A549 (cell line): ENCODE results near the gene MRM3. TPM values are rescaled to one million over a fixed set of nuclear protein-coding genes. Genes with fewer than 3 reads are reported as not detected.

Experiments used
- ATAC-seq, 2 experiments: fragments of 200-7000 bp in 1 of 2; fragments of >200 bp in 1 of 2; cut with Nextera tagmentation in 1 of 2; cut with Tn5 transposase in 1 of 2; 3 replicates each; pipeline versions ENCODE4 v1.8.0 to v1.9.1; 2018 to 2020; ENCODE audit warnings: mild to moderate bottlenecking in 1 of 2, moderate library complexity in 1 of 2
- CTCF ChIA-PET: fragments of 300-600 bp; sonication (Branson Sonifier 250); formaldehyde crosslinking; extraction: SDS; loops from one replicate; lab custom pipeline; 2021; ENCODE audit warnings: antibody characterized with exemption, inconsistent platforms; lab: Yijun Ruan, JAX
- POLR2A ChIA-PET: fragments of 350-600 bp; formaldehyde crosslinking; extraction: SDS; loops from one replicate; lab custom pipeline; 2021; ENCODE audit warnings: antibody characterized with exemption, inconsistent platforms; lab: Yijun Ruan, JAX
- DNase-seq, 2 experiments: peaks; one replicate each; pipeline versions ENCODE4 v3.0.0 to v3.0.0-alpha.2; 2011 to 2016; ENCODE audit warnings: low read depth in 1 of 2, low spot score in 1 of 2
- FAIRE-seq: peaks from 2 replicates; lab custom pipeline; 2011; peaks lifted over from hg19 to GRCh38; lab: Jason Lieb, UNC
- H3K27ac ChIP-seq, 2 experiments: fragments of >200 bp; sonication (Bioruptor Twin); formaldehyde crosslinking; 3 replicates each; pipeline ENCODE4 v1.5.1; 2016 to 2017
- H3K4me1 ChIP-seq: fragments of >200 bp; sonication (Bioruptor Twin); formaldehyde crosslinking; 3 replicates; pipeline ENCODE4 v1.6.1; 2016
- H3K4me2 ChIP-seq: fragments of >200 bp; sonication (Bioruptor Twin); formaldehyde crosslinking; 3 replicates; pipeline ENCODE4 v1.6.1; 2016
- H3K4me3 ChIP-seq: fragments of >200 bp; sonication (Bioruptor Twin); formaldehyde crosslinking; 3 replicates; pipeline ENCODE4 v1.5.1; 2016
- H3K9me3 ChIP-seq: fragments of >200 bp; sonication (Bioruptor Twin); formaldehyde crosslinking; 3 replicates; pipeline ENCODE4 v1.6.1; 2016
- ATOH8 ChIP-seq: fragments of 250-450 bp; sonication (Bioruptor Pico); IDR thresholded peaks from 2 replicates; pipeline ENCODE4 v1.5.0; 2020; ENCODE audit warnings: low read depth, mild to moderate bottlenecking, moderate library complexity
- CHD4 ChIP-seq: fragments of 200-600 bp; sonication (generic); IDR thresholded peaks from 2 replicates; pipeline ENCODE4 v1.6.1; 2016; ENCODE audit warnings: antibody characterized with exemption, mild to moderate bottlenecking, borderline replicate concordance
- CTCF ChIP-seq: fragments of >200 bp; sonication (Bioruptor Twin); formaldehyde crosslinking; IDR thresholded peaks from 3 replicates; pipeline ENCODE4 v1.5.1; 2016
- E2F6 ChIP-seq: IDR thresholded peaks from 2 replicates; pipeline ENCODE4 v1.6.1; 2012; ENCODE audit warnings: low read depth, borderline replicate concordance
- EHF ChIP-seq: fragments of 250-450 bp; sonication (Bioruptor Pico); IDR thresholded peaks from 2 replicates; pipeline ENCODE4 v1.5.0; 2020; ENCODE audit warnings: mild to moderate bottlenecking
- ELK1 ChIP-seq: fragments of 150-350 bp; IDR thresholded peaks from 2 replicates; pipeline ENCODE4 v1.6.1; 2014; ENCODE audit warnings: low read depth, mild to moderate bottlenecking, low read length
- ESRRA ChIP-seq: fragments of 150-350 bp; IDR thresholded peaks from 2 replicates; pipeline ENCODE4 v1.6.1; 2014; ENCODE audit warnings: mild to moderate bottlenecking, low read length, borderline replicate concordance
- FOSB ChIP-seq: fragments of 250-450 bp; sonication (Bioruptor Pico); IDR thresholded peaks from 2 replicates; pipeline ENCODE4 v1.5.0; 2020; ENCODE audit warnings: mild to moderate bottlenecking, moderate library complexity
- GATA3 ChIP-seq: IDR thresholded peaks from 2 replicates; pipeline ENCODE4 v1.6.1; 2012; ENCODE audit warnings: borderline replicate concordance
- HES2 ChIP-seq: fragments of >200 bp; sonication (Bioruptor Twin); formaldehyde crosslinking; IDR thresholded peaks from 2 replicates; pipeline ENCODE4 v1.6.1; 2016
- HMGXB4 ChIP-seq: fragments of 250-450 bp; sonication (Bioruptor Pico); IDR thresholded peaks from 2 replicates; pipeline ENCODE4 v1.5.0; 2021; ENCODE audit warnings: mild to moderate bottlenecking, moderate library complexity, borderline replicate concordance
- HOXA7 ChIP-seq: fragments of 250-450 bp; sonication (Bioruptor Pico); IDR thresholded peaks from 2 replicates; pipeline ENCODE4 v1.5.0; 2020; ENCODE audit warnings: mild to moderate bottlenecking, moderate library complexity
- JUN ChIP-seq, 2 experiments: fragments of >200 bp; sonication (Bioruptor Twin); formaldehyde crosslinking; IDR thresholded peaks; 2 replicates in 1 of 2; 3 replicates in 1 of 2; pipeline ENCODE4 v1.6.1; 2016 to 2017
- JUNB ChIP-seq: fragments of >200 bp; sonication (Bioruptor Twin); formaldehyde crosslinking; IDR thresholded peaks from 2 replicates; pipeline ENCODE4 v1.6.1; 2016
- KDM1A ChIP-seq: fragments of 200-600 bp; sonication (generic); IDR thresholded peaks from 2 replicates; pipeline ENCODE4 v1.6.1; 2016; ENCODE audit warnings: low read depth, mild to moderate bottlenecking
- MAFK ChIP-seq: fragments of 450-650 bp; IDR thresholded peaks from 2 replicates; pipeline ENCODE4 v1.6.1; 2014; ENCODE audit not compliant: partially characterized antibody
- MAX ChIP-seq: IDR thresholded peaks from 2 replicates; pipeline ENCODE4 v1.6.1; 2012
- MAZ ChIP-seq: fragments of 150-350 bp; IDR thresholded peaks from 2 replicates; pipeline ENCODE4 v1.6.1; 2014; ENCODE audit warnings: antibody characterized with exemption, low read depth, low read length, borderline replicate concordance
- NPAS2 ChIP-seq: fragments of 250-450 bp; sonication (Bioruptor Pico); IDR thresholded peaks from 2 replicates; pipeline ENCODE4 v1.8.0; 2022; ENCODE audit warnings: mild to moderate bottlenecking, moderate library complexity, borderline replicate concordance
- NR3C1 ChIP-seq: fragments of >200 bp; sonication (Bioruptor Twin); formaldehyde crosslinking; IDR thresholded peaks from 3 replicates; pipeline ENCODE4 v1.6.1; 2017
- PBX3 ChIP-seq: IDR thresholded peaks from 2 replicates; pipeline ENCODE4 v1.6.1; 2012
- PHF8 ChIP-seq: fragments of 200-600 bp; sonication (generic); IDR thresholded peaks from 2 replicates; pipeline ENCODE4 v1.6.1; 2016; ENCODE audit warnings: low read depth, mild to moderate bottlenecking, antibody characterized with exemption, moderate library complexity, borderline replicate concordance
- RAD21 ChIP-seq, 2 experiments: fragments of >200 bp in 1 of 2; sonication (Bioruptor Twin) in 1 of 2; formaldehyde crosslinking in 1 of 2; IDR thresholded peaks in 1 of 2; conservative IDR thresholded peaks in 1 of 2; 2 replicates in 1 of 2; 3 replicates in 1 of 2; pipeline ENCODE4 v1.6.1; 2012 to 2018; ENCODE audit warnings: inconsistent platforms in 1 of 2
- RCOR1 ChIP-seq: fragments of 150-350 bp; IDR thresholded peaks from 2 replicates; pipeline ENCODE4 v1.6.1; 2014; ENCODE audit warnings: antibody characterized with exemption, low read length, low read depth
- SMC3 ChIP-seq: fragments of >200 bp; sonication (Bioruptor Twin); formaldehyde crosslinking; IDR thresholded peaks from 3 replicates; pipeline ENCODE4 v1.6.1; 2018; ENCODE audit warnings: inconsistent platforms
- SREBF2 ChIP-seq: fragments of 450-650 bp; IDR thresholded peaks from 2 replicates; pipeline ENCODE4 v1.6.1; 2014; ENCODE audit warnings: mild to moderate bottlenecking, moderate library complexity
- TFCP2L1 ChIP-seq: fragments of 250-450 bp; sonication (Bioruptor Pico); IDR thresholded peaks from 2 replicates; pipeline ENCODE4 v1.5.0; 2021; ENCODE audit warnings: mild to moderate bottlenecking
- ZC3H11A ChIP-seq: fragments of 450-650 bp; IDR thresholded peaks from 2 replicates; pipeline ENCODE4 v1.6.1; 2014; ENCODE audit warnings: antibody characterized with exemption, mild to moderate bottlenecking
- ZFP36 ChIP-seq: fragments of 450-650 bp; IDR thresholded peaks from 2 replicates; pipeline ENCODE4 v1.6.1; 2014; ENCODE audit warnings: borderline replicate concordance; ENCODE audit not compliant: partially characterized antibody
- ZNF302 ChIP-seq: fragments of 250-450 bp; sonication (Bioruptor Pico); IDR thresholded peaks from 2 replicates; pipeline ENCODE4 v1.9.0; 2021; ENCODE audit warnings: inconsistent platforms, mild to moderate bottlenecking, moderate library complexity
- WGBS: methylation state at CpG from one replicate; pipeline ENCODE4 v1.1.6; 2017; ENCODE audit errors: missing lambda C conversion rate; 5-methylcytosine and 5-hydroxymethylcytosine counted together
- polyA minus RNA-seq: library from RNA; depleted of rRNA, polyadenylated mRNA; stranded (reverse); fragments of >200 nt; gene quantifications from 2 replicates; pipeline ENCODE4 v1.2.3, GENCODE V29; 2011; rRNA and poly(A)+ RNA removed
- polyA plus RNA-seq, 4 experiments: library from polyadenylated mRNA; depleted of rRNA in 3 of 4; stranded (reverse); fragments of >200 nt; fragmentation: RNase III in 1 of 4; extraction: RNeasy Plus Mini Kit Qiagen cat#74134 plus additional on column Dnase treatment in 1 of 4; gene quantifications; 2 replicates in 3 of 4; 3 replicates in 1 of 4; pipeline ENCODE4 v1.2.3, GENCODE V29; 2011 to 2017

MRM3 gene
- polyA plus RNA-seq (2011; rRNA removed) (27.1 and 38.8 TPM in 2 replicates), polyA plus RNA-seq (2017; fragmentation: RNase III; extraction: RNeasy Plus Mini Kit Qiagen cat#74134 plus additional on column Dnase treatment) (45.4 to 48.2 TPM (median 47.1 TPM) in 3 replicates), polyA minus RNA-seq (17.1 and 19.2 TPM in 2 replicates)
- polyA plus RNA-seq (2012; cell fraction: cytosol; rRNA removed): 34.2 and 36.3 TPM in 2 replicates
- 33.7 and 34.2 TPM in 2 replicates for polyA plus RNA-seq (2012; cell fraction: nucleus; rRNA removed)

GRCh38 chr17:781805-782731 lies at the start of gene MRM3, which contains the start of gene GLOD4:
MRM3 (plus strand) TSS chr17:782353; CDS start chr17:782379, 26 bp downstream.
GLOD4 (minus strand) TSS chr17:782280; CDS start chr17:782255, 25 bp downstream.
- peak within 1 kb of the TSS; percentile 98 for H3K4me2 ChIP-seq
- H3K4me3 ChIP-seq: peak within 1 kb of the TSS; percentile 96
- H3K9me3 ChIP-seq: no peaks in the 10 kb centered on the region
- FAIRE-seq (peak; percentile 63), DNase-seq (peak; percentile 91 to 95), ATAC-seq (peak; percentile 95 to 96)
- ChIA-PET POLR2A (interaction anchor here (0.5 to 2.9 kb wide), 12 partner anchors 10 to 215 kb away, joined by 3 to 25 read pairs (median 6); partner anchors contain the start of genes GEMIN4, NXN and TIMM22), CTCF (interaction anchor here (0.6 to 7.3 kb wide), 12 partner anchors 10 to 582 kb away, joined by 3 to 52 read pairs (median 4); partner anchors contain the start of genes GEMIN4, NXN and TIMM22)
- 1% methylated on average over 53 of the region's 87 CpGs for WGBS
- peaks cover 22% of the 10 kb centered on the region for H3K4me1 ChIP-seq
- peak within 1 kb of the TSS; percentile 89 to 91 for H3K27ac ChIP-seq
- TF ChIP-seq JUN (IDR thresholded peaks at IDR 0.05) (peak; percentile 77 to 96; a peak in 4 of 5 replicates), RAD21 (conservative IDR thresholded peaks at IDR 0.05 in 1 of 2, IDR thresholded peaks at IDR 0.05 in 1 of 2) (no peak), PBX3 (peak; percentile 62; the same call in 1 of the 2 replicates), MAX (peak; percentile 99), NPAS2 (CRISPR knock-in tag) (peak; percentile 82), NR3C1 (no peak), ESRRA (no peak), E2F6 (peak; percentile 76), PHF8 (peak; percentile 85; the same call in 1 of the 2 replicates), CTCF (no peak), FOSB (no peak), HES2 (no peak), RCOR1 (no peak), ZFP36 (no peak), HOXA7 (CRISPR knock-in tag) (no peak), JUNB (no peak), ZNF302 (CRISPR knock-in tag) (no peak), EHF (no peak), ATOH8 (CRISPR knock-in tag) (no peak), TFCP2L1 (no peak), MAFK (no peak), GATA3 (0 out of 2 replicates have a peak, but pooled peaks have one; percentile 41), SMC3 (no peak), HMGXB4 (CRISPR knock-in tag) (no peak), ELK1 (no peak), MAZ (no peak), CHD4 (no peak), ZC3H11A (no peak; the same call in 1 of the 2 replicates), KDM1A (no peak), SREBF2 (no peak)
